T47D (cell line): ENCODE results near the gene CACNA1S.
A peak's percentile ranks its signal among the peaks of the same experiment; 100 is the strongest.

ENCODE experiments used
- DNase-seq, 2 experiments: peaks; one replicate each; pipeline versions ENCODE4 v3.0.0 to v3.0.0-alpha.2; 2011 to 2012; ENCODE audit warnings: low read depth in 1 of 2, low spot score in 1 of 2
- JUND ChIP-seq: IDR thresholded peaks from 2 replicates; pipeline ENCODE4 v1.6.1; 2012; ENCODE audit warnings: low read depth
- in situ Hi-C: cut with HindIII; loops from 2 replicates; pipeline ENCODE4 v1.10.0; 2016; ENCODE audit warnings: low sequenced_read_pairs, low pct_unique_long_range_greater_than_20kb

CACNA1S gene

DNA sequence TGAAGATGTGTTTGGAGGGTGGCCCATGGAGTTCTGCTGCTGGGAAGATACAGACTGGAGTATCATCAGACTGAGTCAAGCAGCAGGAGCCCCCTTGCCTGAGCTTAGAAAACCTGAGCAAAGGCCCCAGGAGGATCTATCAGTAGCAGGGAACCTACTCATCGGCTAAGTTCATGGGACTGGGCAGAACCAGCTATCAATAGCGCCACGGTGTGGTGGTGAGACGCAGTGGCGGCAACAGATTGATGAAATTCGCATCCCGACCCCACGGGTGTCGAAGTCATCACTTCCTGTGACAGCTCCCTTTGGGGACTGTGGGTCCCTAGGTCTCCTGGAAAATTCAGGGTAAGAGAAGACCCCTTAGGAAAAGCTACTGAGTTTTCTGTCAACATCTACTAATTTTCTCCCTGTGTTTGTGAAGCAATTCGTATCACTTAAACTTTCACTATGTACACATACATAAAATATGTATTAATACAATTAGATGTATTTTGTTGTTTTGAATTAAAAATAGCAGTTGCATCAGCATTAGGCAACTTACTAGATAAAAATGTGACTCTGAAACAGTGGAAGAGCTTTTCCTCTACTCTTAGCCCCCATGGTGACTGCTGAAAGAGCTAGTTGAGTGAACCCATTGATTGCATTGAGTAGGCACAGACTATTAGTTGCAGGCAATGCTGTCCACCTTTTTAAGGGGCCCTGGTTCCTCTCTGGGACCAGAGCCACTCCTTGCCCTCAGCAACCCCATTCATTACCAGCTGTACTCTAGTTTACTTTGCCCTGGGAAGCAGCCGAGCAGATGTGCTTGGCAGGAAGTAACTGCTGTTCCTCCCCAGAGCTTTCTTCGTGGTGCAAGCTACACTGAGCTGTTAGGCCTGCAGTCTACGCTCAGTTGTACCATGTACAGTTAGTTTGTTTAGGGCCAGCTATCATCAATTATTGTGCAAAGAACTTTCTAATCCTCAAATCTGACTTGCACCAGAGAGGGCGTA, 7.3 kb upstream of the CACNA1S start:
- peak; percentile 73 to 74 for DNase-seq
- in situ Hi-C loops: no loop called here
- TF ChIP-seq JUND: no peak

GRCh38 chr1:201116091-201116490, 3.9 kb upstream of the CACNA1S start:
- no peak for DNase-seq
- no peak for TF ChIP-seq JUND
- in situ Hi-C loops: no loop called here

DNA sequence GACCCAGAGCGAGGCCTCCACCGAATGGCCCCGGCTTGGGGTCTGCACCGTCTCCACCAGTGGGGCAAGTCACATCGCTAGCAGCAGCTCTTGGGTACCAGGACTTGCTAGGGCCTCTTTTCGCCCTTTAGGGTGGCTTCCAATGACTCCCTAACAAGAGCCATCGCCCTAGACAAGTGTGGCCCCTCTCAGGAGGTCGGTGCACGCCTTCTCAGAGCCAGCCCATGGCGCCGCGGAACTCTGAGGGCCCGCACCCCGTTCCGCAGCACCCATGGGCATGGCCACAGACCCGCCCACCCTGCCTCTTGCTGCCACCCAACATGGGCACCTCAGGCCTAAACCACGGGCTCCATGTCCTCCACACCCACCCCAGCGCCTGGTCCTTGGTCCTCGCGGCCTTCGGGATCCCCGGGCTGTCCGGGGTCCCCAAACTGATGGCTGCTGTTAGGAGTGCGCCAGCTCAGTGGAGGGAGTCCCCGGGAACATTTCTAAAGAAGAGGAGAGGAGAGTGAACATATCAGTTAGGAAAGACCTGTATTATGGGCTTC, 3.2 kb upstream of the CACNA1S start:
- in situ Hi-C loops: no loop called here
- no peak for TF ChIP-seq JUND

GRCh38 chr1:201114245-201115131, 2.3 kb upstream of the CACNA1S start:
- in situ Hi-C loops: no loop called here
- TF ChIP-seq JUND: no peak
- peak; percentile 96 to 99 for DNase-seq

More for the DNA sequence above, 3.2 kb upstream of the CACNA1S start:
- DNase-seq: no peak

GRCh38 chr1:201113451-201114244, 1.4 kb upstream of the CACNA1S start:
- TF ChIP-seq JUND: no peak
- in situ Hi-C loops: no loop called here
- no peak for DNase-seq

GRCh38 chr1:201112926-201113325, 700 bp upstream of the CACNA1S start:
- no peak for DNase-seq
- TF ChIP-seq JUND: no peak
- in situ Hi-C loops: no loop called here

DNA sequence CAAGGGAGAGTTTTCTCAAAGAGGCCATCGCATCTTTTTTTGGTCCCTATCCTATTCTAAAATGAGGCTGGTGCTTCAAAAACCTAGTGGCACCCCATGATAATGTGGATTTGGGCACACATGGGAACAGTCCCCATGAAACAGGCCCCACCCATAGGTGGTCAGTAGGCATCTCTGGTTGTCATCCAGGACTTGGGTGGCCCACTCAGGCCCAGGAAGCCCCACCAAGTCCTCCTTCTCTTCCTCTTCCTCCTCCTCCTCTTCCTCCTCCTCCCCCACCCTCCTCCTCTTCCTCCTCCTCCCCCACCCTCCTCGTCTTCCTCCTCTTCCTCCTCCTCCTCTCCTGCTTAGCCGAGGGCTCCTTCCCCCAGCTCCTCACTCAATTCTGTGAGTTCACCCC, 554 bp downstream of the CACNA1S start:
- DNase-seq: no peak
- no peak for TF ChIP-seq JUND
- in situ Hi-C loops: no loop called here

DNA sequence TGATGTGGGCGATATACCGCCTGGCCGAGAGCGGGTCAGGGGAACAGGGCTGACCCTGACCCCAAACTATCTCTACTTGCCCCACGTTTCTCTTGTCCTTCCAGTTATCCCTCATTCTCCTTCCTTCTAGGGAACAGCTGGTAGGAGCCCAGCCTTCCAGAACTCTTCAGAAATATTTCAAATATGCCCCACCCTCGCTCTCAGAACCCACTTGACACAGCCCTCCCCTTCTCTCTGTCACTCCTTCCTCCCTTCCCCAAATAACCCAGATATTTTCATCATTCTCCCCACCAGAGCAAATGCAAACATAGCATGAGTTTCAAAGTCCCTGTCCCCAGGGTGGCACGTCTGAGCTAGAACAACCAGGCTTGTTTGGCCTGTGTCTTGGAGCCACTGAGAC, 1.1 kb downstream of the CACNA1S start:
- no peak for TF ChIP-seq JUND
- DNase-seq: no peak
- in situ Hi-C loops: no loop called here

- no peak for TF ChIP-seq JUND
- DNase-seq: no peak
- in situ Hi-C loops: no loop called here
Measured at GRCh38 chr1:201110616-201111015, 1.6 kb downstream of the CACNA1S start.

- in situ Hi-C loops: no loop called here
Measured at GRCh38 chr1:201110138-201110537, 2.1 kb downstream of the CACNA1S start.

DNA sequence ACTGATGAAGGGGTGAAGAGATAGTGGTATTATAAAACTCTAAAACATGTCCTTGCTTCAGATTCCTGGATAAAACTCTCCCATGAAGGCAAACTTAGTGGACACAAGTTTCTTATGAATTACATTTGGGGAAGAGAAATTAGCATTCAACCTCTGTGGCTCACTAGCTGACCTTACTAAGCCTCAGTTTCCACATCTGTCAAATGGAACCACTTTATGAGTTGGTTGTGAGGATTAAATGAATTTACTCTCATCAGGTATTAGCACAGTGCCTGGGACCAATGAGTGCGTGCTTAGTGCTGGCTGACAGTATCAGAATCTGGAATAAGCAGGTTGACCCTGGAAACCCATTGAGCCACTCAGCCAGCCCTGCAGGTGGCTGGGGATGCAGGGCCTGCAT, 2.6 kb downstream of the CACNA1S start:
- in situ Hi-C loops: no loop called here
- TF ChIP-seq JUND: no peak
- no peak for DNase-seq

More at GRCh38 chr1:201110138-201110537, 2.1 kb downstream of the CACNA1S start:
- no peak for DNase-seq
- no peak for TF ChIP-seq JUND

GRCh38 chr1:201108614-201109013, 3.6 kb downstream of the CACNA1S start:
- DNase-seq: no peak
- in situ Hi-C loops: no loop called here
- TF ChIP-seq JUND: no peak
